GM13976 (cell line): ENCODE measurements around the gene BTNL2.
A peak's percentile ranks its signal among the peaks of the same experiment; 100 is the strongest.

ENCODE experiments used
- DNase-seq: peaks from one replicate; pipeline ENCODE4 v3.0.0; 2012; ENCODE audit warnings: low spot score
- in situ Hi-C: fragments of 300-500 bp; cut with MboI; formaldehyde crosslinking; loops from one replicate; pipeline ENCODE4 v1.12.0; 2022; ENCODE audit warnings: low sequenced_read_pairs, mixed read lengths, inconsistent platforms; ENCODE audit not compliant: unreplicated experiment
- TF ChIP-seq, protein P1 (sequence below): IDR thresholded peaks from 2 replicates; pipeline ENCODE4 v1.5.1; 2012; ENCODE audit warnings: borderline replicate concordance, mild to moderate bottlenecking; ENCODE audit not compliant: insufficient read depth; ENCODE audit errors: extremely low read depth, missing control alignments, control extremely low read depth

Gene BTNL2

GRCh38 chr6:32405656-32406055 lies 1.3 kb downstream of the BTNL2 start:
- in situ Hi-C loops, result no loop called here
- TF ChIP-seq, protein P1, sequence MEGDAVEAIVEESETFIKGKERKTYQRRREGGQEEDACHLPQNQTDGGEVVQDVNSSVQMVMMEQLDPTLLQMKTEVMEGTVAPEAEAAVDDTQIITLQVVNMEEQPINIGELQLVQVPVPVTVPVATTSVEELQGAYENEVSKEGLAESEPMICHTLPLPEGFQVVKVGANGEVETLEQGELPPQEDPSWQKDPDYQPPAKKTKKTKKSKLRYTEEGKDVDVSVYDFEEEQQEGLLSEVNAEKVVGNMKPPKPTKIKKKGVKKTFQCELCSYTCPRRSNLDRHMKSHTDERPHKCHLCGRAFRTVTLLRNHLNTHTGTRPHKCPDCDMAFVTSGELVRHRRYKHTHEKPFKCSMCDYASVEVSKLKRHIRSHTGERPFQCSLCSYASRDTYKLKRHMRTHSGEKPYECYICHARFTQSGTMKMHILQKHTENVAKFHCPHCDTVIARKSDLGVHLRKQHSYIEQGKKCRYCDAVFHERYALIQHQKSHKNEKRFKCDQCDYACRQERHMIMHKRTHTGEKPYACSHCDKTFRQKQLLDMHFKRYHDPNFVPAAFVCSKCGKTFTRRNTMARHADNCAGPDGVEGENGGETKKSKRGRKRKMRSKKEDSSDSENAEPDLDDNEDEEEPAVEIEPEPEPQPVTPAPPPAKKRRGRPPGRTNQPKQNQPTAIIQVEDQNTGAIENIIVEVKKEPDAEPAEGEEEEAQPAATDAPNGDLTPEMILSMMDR, result no peak

DNA sequence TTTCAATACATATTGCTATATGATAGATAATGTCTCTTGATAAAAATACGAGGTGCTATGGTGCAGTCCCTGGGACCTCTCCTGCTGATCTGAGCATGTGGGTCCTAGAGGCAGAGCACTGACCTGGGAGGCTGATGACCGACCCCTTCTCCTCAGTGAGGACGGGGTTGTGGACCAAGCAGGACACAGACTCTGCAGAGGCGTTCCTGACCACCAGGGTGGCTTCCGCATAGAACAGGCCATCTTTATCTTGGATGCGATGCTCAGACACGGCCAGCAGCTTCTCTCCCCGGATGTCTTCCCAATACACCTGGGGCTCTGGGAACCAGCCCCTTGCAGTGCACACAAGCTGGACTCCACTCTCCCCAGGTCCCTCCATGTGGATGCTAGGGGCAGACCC lies 4.2 kb downstream of the BTNL2 start:
- DNase-seq, result no peak
- TF ChIP-seq, protein P1, result no peak
- in situ Hi-C loops, result no loop called here

More at GRCh38 chr6:32405656-32406055, 1.3 kb downstream of the BTNL2 start:
- no peak for DNase-seq

GRCh38 chr6:32401284-32401963 lies 5.6 kb downstream of the BTNL2 start:
- in situ Hi-C loops, result no loop called here
- TF ChIP-seq, protein P1, result no peak
- no peak for DNase-seq

DNA sequence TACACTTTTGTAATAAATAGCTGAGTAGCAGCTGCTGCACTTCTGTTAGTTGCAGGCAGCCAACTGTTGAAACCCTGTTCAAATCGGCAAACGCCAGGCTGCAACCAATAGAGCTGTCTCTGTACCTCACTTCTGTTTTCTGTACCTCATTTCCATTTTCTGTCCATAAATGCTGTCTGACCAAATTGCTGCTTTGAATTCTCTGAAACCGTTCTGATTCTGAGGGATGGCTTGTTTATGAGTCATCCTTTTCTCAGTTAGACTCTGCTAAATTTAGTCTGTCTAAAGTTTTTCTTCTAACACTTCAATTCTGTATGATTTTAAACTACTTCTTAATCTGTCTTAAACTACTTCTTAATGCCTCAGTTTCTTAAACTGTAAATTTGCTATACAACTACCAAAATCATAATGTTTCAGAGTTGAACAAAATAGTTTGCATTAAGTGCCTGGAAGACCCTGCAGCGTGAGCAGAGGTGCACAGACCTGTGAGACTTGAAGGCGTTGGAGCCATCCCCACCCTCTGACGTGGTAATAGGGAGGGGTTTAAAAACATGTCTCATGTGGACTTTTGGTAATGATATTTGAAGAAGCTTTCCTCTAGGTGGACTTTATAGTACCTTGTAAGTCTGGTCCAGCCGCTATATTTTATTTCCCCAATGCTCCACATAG lies 9.6 kb downstream of the BTNL2 start:
- TF ChIP-seq, protein P1, result no peak
- in situ Hi-C loops, result no loop called here
- DNase-seq, result peak; percentile 59

DNA sequence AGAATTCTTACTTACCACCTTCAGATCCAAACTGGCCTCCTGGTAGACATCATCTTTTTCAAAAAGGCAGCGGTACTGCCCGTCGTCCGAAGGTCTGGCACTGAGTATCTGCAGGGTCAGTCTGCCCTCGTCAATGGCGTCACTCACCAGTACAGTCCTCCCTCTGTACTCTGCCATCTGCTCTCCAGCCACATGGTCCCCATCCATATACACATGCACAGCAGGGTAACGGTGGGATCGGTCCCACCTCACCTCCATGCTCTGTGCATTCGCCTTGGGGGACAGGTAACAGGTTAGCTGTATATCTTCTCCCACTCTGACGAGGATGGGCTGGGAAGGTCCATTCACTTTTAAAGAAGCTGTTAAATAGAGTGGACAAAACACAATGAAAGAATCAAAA lies 11.0 kb downstream of the BTNL2 start:
- DNase-seq, result no peak
- TF ChIP-seq, protein P1, result no peak
- in situ Hi-C loops, result no loop called here

DNA sequence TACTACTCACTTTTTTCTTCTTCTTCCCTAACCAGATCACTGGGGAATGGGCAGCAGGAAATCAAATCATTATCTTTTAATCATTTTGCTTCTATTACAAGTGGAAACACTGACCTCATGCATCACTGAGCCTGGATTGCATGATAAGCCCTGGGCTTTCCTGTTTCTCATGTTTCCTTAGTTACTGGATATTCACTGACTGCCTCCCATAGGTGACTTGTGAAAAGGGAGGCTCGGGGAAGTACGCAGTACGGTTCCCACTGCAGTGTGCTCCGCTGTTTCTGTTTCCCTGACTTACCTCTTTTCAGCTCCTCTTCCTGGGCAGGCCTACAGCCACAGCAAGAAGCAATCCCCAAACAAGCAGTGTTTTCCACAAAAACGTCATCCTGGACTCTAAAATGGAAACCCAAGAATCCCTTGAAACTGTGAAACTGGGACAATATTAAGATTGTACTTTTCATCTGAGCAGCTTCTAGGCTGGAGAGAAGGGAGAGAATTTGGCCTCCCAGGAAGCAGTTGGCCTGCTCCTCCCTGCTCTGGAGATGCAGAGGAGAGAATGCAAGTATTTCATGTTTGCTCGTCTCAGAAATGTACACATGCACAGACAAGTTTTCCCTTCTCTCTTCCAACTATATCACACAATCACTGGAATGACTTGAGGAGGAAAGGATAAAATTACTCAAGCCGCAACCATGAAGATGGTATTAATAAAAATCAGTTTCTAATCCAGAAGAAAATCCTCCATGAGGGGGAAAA lies 13.1 kb downstream of the BTNL2 start:
- in situ Hi-C loops, result no loop called here
- TF ChIP-seq, protein P1, result no peak
- DNase-seq, result no peak
